ENCODE results near the gene CPA5.

The CPA5 gene

GRCh38 chr7:130360518-130360917 lies 15.9 kb downstream of the CPA5 start:
- TF ChIP-seq CTCF (conservative IDR thresholded peaks at IDR 0.05): no peak
- H3K27ac ChIP-seq: no peak overlapping the region

GRCh38 chr7:130361681-130362080 lies 17.1 kb downstream of the CPA5 start:
- TF ChIP-seq CTCF (conservative IDR thresholded peaks at IDR 0.05): no peak
- H3K27ac ChIP-seq: no peak overlapping the region

GRCh38 chr7:130362251-130362816 lies 17.7 kb downstream of the CPA5 start:
- no peak for TF ChIP-seq CTCF (conservative IDR thresholded peaks at IDR 0.05)
- no peak overlapping the region for H3K27ac ChIP-seq

GRCh38 chr7:130363026-130363847 lies 18.6 kb downstream of the CPA5 start:
- TF ChIP-seq CTCF (conservative IDR thresholded peaks at IDR 0.05): no peak
- no peak overlapping the region for H3K27ac ChIP-seq

GRCh38 chr7:130364451-130364850 lies 19.8 kb downstream of the CPA5 start:
- TF ChIP-seq CTCF (conservative IDR thresholded peaks at IDR 0.05): no peak
- H3K27ac ChIP-seq: no peak overlapping the region

- TF ChIP-seq CTCF (conservative IDR thresholded peaks at IDR 0.05): no peak
- H3K27ac ChIP-seq: no peak overlapping the region
Observed at GRCh38 chr7:130365088-130365487, 20.5 kb downstream of the CPA5 start.

GRCh38 chr7:130365511-130366441 lies 21.2 kb downstream of the CPA5 start:
- no peak for TF ChIP-seq CTCF (conservative IDR thresholded peaks at IDR 0.05)
- H3K27ac ChIP-seq: no peak overlapping the region

Data from VCaP (cell line).